SK-N-MC (cell line): ENCODE results near the gene HACD1.

Source experiments
- EZH2 ChIP-seq: fragments of 200-600 bp; sonication (generic); IDR thresholded peaks from one replicate; pipeline ENCODE4 v1.6.1; 2017; ENCODE audit warnings: antibody characterized with exemption
- FOXP2 ChIP-seq: optimal IDR thresholded peaks from 2 replicates; pipeline ENCODE3; 2011; ENCODE audit warnings: mild to moderate bottlenecking, moderate library complexity; ENCODE audit not compliant: insufficient read depth; ENCODE audit errors: extremely low read length, control extremely low read depth
- POLR2AphosphoS5 ChIP-seq: IDR thresholded peaks from 2 replicates; pipeline ENCODE4 v1.6.1; 2012; ENCODE audit warnings: mild to moderate bottlenecking, low read depth, low read length, borderline replicate concordance

- TF ChIP-seq POLR2AphosphoS5 (no peak), EZH2 (no peak), FOXP2 (no peak)
Measured at GRCh38 chr10:17548162-17548561, 69.0 kb downstream of the HACD1 start.
